ENCODE measurements around the gene MAD2L1.
"Not testable (repeated sequence)": the region's sequence is repeated elsewhere in the genome, so short reads cannot be mapped to it uniquely, and the experiment has no call there.

GRCh38 chr4:120063711-120064110 lies 2.9 kb downstream of the MAD2L1 start:
- TF ChIP-seq CTCF (IDR thresholded peaks at IDR 0.05; ENCODE audit: low read length); EZH2 (optimal IDR thresholded peaks at IDR 0.05; ENCODE audit: low read depth, low read length); EZH2phosphoT487 (IDR thresholded peaks at IDR 0.05; ENCODE audit: low read length): not testable (repeated sequence)

Measured in MM.1S (cell line).